Hindlimb muscle (tissue), 1 donor: ENCODE results near the gene GOLPH3. TPM values are rescaled to one million over a fixed set of nuclear protein-coding genes. Genes with fewer than 3 reads are reported as not detected.
"Not testable (repeated sequence)": the region's sequence is repeated elsewhere in the genome, so short reads cannot be mapped to it uniquely, and the experiment has no call there.

Source experiments
- DNase-seq: peaks from one replicate; pipeline ENCODE4 v3.0.0-alpha.2; 2013
- polyA plus RNA-seq: library from polyadenylated mRNA; unstranded; fragments of 120-200 nt; gene quantifications from one replicate; pipeline ENCODE4 v1.2.1, GENCODE V29; 2013; ENCODE audit not compliant: insufficient read length

GOLPH3 gene
- polyA plus RNA-seq, 1 donor: 49.9 TPM

GRCh38 chr5:32132757-32133156, 41.4 kb downstream of the GOLPH3 start:
- no peak for DNase-seq

DNA sequence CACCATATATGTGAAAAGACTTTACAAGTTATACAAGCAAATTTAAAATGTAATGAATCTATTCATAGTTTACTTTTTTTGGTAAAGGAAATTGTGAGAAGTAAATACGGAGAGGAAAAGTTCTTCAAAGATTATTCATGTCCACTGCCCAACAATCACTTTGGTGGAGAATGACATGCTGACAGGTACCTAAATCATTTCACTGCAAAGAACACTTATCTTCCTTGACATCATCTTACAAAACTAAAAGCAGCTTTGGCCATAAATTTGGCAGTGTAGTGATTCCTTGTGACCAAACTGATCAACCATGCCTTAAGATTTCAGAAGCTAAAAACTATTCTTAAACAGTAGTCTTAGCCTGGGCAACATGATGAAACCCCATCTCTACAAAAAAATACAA, 42.5 kb downstream of the GOLPH3 start:
- DNase-seq: no peak

GRCh38 chr5:32130865-32131264, 43.3 kb downstream of the GOLPH3 start:
- no peak for DNase-seq

DNA sequence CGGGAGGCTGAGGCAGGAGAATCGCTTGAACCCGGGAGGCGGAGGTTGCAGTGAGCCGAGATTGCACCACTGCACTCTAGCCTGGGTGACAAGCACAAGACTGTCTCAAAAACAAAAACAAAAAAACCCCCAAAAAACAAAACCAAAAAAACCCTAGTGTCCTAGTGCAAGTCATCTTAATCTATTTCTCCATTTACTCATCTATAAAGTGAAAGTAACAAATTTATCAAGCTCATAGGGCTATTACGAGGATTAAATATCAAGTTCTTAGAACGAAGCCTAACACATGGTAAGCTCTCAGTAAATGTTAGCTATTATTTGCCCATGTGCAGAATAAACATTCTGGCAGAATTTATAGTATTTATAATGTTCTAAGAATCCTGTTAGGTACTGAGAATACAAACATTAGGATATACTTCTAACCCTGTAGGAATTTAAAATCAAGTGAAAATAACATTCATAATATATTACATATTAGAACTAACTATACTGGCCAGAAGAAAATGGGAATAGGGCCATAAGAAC, 45.0 kb downstream of the GOLPH3 start:
- no peak for DNase-seq

DNA sequence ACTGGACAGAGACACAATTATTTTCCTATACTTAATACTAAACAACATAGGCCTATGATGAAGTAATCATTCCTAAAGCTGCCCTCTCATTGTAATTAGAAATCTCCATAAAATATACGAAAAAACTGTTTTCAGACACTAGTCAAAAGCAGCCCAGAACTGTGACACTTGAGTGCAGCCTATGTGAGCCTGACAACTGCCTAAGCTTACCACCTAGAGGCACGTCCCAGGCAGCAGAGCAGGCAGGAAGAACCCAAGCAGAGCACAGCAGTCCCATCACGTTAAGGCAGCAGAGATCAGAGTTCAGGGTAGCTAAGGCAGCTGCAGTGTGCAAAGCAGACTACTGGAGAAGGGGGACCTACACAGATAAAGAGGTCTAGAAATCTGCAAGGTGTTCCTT, 46.4 kb downstream of the GOLPH3 start:
- no peak for DNase-seq

DNA sequence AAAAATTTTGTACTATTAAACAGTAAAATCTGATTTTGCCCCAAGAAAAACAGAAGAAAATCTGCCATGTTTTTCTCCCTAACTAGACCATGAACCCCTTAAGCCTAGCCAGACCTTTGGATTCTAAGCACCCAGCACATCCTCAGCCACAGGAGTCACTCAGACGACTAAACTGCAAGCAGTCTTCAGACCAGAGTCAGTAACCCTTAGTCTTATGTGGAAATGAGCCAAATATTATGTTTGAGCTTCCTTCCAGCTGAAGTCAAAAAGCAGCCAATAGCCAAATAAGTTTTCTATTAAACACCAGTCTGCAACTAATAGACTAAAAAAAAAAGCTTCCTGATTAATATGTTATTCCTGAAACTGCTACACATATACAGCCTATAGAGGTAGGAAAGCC, 47.4 kb downstream of the GOLPH3 start:
- DNase-seq: no peak

- no peak for DNase-seq
Observed at GRCh38 chr5:32123889-32124676, 50.0 kb downstream of the GOLPH3 start.

GRCh38 chr5:32123058-32123805, 50.9 kb downstream of the GOLPH3 start:
- DNase-seq: no peak

GRCh38 chr5:32118922-32119321, 55.2 kb downstream of the GOLPH3 start:
- DNase-seq: not testable (repeated sequence)

- DNase-seq: no peak
Observed at GRCh38 chr5:32116574-32117313, 57.4 kb downstream of the GOLPH3 start.

DNA sequence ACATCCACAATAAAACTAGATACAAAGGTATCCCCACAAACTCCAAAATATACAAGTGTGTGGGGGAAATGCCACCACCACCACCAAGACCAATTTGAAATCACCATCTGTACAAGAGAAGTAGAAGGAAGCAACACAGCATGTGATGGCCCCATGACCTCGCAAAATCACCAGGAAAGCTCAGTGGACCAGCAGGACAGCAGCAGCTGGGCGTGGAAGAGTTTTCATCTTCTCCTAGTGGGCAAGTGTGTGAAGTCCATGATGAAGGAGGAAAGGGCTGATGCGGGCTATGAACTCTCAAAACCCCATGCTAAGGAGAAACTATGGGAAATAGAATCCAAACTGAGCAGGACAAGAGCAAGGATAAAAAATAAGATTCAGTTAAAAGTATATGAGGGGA, 58.1 kb downstream of the GOLPH3 start:
- DNase-seq: no peak

DNA sequence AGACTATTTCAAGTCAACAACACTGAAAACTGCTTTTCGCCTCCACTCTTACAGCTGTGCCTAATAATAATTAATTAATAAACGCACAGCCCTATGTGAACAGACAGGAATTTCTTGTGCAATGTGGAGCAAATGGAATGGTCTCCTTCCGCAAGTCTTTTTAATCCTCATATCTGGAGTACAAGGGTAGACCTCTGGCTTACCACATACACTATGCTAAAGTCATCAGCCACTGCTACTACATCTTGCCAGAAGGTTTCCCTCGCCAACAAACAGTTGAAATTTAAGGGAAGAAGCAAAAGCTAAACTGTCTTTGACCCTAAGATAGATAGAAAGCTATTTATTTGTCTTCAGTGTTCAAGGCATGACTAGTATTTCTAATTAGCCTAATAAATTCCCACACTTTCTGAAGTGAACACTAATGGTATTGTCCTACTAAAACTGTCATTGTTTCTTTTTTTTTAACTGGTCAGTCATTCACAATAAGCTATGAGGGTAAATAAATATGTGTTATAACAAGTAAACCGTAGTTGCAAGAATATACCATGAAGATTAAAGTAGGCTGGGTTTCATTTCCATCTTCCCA, 63.9 kb downstream of the GOLPH3 start:
- peak; percentile 27 for DNase-seq

GRCh38 chr5:32109236-32109635, 64.9 kb downstream of the GOLPH3 start:
- DNase-seq: no peak

DNA sequence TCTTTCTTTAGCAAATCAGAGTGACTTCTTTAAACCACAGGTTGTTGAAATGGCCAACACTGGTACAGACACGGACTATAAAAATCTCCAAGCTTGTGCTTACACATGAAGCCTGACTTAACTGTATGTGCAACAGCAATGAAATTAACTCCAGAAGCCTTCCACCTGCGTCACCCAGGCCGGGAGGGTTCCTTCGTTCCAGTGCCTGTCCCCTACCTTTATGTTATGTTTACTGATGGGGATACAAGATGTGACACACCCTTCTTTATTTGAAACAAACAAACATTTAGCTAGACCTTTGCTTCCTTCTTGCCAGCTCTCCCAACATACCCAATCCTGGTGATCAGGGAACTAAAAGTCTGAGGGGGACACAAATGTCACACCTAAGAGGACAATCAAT, 66.0 kb downstream of the GOLPH3 start:
- no peak for DNase-seq

- DNase-seq: no peak
Observed at GRCh38 chr5:32107291-32107690, 66.8 kb downstream of the GOLPH3 start.

DNA sequence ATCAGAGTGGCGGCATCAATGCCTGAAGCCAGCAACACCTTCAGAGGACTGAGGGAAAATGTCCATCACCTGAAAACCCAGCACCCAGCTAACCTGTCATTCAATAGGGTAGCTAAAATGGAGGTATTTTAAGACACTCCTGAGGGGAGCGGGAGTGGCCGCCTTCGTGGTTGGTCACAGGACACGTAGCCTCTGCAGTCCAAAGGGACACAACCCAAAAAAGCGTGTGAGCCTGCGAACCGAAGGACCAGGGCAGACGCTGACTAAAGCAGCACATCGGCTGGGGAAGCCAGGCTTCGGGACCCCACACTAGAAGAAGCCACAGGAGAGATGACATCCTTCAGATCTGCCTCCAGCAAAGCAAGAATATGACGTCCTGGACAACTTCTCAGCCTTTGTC, 70.6 kb downstream of the GOLPH3 start:
- no peak for DNase-seq

DNA sequence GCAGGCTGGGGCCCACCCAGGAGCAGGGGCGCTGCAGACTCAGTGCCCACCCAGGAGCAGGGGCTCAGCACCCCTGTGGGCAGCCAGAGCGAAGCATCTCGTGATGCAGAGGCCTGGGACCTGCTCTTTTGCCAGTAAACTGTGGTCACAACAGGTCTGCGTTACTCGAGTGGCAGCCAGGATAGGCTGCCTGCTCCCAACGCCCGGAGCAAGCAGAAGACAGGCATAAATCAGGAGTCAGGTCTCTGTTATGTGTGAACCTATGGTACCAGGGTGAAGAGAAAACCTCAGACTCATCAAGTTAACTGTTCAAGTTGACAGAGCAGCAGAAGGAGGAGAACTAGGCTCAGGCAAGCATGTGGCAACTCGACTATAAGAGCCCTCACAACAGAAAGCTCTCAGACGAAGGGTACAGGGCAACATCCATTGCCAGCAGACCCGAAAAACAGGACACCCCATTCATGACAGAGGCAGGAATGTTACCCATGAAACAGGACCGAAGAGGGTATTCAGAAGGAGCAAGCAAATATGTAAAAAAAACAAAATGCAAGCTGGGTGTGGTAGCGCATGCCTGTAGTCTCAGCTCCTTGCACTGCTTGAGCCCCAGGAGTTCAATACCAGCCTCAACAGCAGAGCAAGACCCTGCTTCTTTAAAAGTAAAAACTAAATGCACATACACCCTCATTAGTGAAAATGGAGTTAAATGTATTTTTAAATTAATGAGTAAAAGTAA, 71.7 kb downstream of the GOLPH3 start:
- no peak for DNase-seq

- no peak for DNase-seq
Observed at GRCh38 chr5:32100691-32101302, 73.3 kb downstream of the GOLPH3 start.

DNA sequence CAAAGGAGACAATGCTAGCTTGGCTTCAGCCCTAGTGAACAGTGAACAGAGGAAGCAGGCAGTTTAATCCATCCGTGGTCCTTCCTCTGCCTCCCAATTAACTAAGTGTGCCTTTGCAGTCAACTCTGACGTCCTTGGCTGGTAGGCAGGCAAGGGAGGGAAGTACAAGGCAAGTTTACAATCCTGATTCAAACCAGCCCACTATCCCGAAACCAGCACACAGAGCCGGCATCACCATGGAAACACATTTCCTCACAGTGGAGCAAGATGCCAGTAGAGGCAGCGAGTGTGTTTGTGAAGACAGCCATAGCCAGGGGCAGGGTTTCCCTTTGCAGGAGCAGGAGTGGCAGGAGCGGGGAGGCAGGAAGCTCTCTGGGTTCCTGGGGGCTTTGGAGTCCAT, 73.9 kb downstream of the GOLPH3 start:
- DNase-seq: no peak

DNA sequence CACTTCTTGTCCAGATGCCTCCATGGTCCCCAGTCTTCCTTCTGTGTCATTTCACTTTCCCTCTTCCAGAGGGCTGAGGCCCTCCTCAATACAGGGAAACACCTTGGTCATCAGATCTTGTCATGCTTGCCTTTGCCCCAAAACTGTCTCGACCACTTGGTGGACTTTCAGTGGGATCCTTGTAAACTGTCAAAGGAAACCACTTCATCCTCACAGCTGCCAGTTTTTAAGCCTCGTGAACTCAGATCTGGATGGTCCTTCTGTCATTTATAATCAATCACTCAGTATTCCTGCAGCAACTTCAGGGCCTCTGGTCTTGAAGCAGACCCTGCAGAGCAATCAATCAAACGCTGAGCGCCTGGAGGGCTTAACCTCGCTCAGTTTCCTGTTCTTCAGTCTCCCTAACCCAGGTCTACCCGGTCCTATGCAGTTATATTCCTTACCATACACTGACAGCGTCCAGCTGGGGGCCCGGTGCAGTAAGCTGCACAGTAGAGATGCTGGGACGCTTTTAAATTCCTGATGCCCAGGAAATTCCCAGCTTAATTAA, 74.6 kb downstream of the GOLPH3 start:
- DNase-seq: no peak

- no peak for DNase-seq
Observed at GRCh38 chr5:32098890-32099310, 75.2 kb downstream of the GOLPH3 start.
